Body of pancreas (tissue), 4 donors: Measurements from ENCODE around the gene SRGAP2.
"Not testable (repeated sequence)": the region's sequence is repeated elsewhere in the genome, so short reads cannot be mapped to it uniquely, and the experiment has no call there.

Experiments
- POLR2A ChIP-seq, 3 donors: fragments of 450-650 bp; IDR thresholded peaks; one replicate each; pipeline ENCODE4 v1.6.1; 2016; ENCODE audit warnings: antibody characterized with exemption in 3 of 3, mild to moderate bottlenecking in 2 of 3
- TF ChIP-seq, protein P1 (sequence below), 7 experiments: fragments of 450-650 bp in 4 of 7; fragments of 200-600 bp in 3 of 7; sonication (generic) in 3 of 7; IDR thresholded peaks; one replicate each; pipeline ENCODE4 v1.5.1; 2016 to 2019; ENCODE audit warnings: antibody characterized with exemption in 7 of 7

DNA sequence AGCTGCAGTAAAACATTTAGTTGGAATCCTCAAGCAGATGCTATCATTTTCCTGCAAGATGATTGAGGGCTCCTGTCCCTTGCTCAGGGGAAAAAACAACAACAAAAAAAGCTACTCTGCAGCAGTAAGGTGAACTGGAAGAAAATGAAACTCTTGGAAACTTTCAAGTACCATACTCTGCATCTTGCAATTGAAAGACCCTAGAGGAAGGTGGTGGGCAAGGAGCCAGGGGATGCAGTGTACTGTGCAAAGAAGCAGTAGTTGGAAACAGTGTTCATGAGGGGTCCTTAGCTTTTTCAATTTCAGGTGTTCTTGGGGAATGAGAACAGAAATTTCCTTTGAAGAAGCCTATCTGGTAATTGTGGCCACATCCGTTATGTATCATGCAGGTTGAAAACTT lies 7.5 kb downstream of the SRGAP2 start:
- TF ChIP-seq, protein P1, sequence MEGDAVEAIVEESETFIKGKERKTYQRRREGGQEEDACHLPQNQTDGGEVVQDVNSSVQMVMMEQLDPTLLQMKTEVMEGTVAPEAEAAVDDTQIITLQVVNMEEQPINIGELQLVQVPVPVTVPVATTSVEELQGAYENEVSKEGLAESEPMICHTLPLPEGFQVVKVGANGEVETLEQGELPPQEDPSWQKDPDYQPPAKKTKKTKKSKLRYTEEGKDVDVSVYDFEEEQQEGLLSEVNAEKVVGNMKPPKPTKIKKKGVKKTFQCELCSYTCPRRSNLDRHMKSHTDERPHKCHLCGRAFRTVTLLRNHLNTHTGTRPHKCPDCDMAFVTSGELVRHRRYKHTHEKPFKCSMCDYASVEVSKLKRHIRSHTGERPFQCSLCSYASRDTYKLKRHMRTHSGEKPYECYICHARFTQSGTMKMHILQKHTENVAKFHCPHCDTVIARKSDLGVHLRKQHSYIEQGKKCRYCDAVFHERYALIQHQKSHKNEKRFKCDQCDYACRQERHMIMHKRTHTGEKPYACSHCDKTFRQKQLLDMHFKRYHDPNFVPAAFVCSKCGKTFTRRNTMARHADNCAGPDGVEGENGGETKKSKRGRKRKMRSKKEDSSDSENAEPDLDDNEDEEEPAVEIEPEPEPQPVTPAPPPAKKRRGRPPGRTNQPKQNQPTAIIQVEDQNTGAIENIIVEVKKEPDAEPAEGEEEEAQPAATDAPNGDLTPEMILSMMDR (IDR thresholded peaks at IDR 0.05): not testable (repeated sequence)
- TF ChIP-seq POLR2A (IDR thresholded peaks at IDR 0.05): not testable (repeated sequence)
